GM12878 (cell line): ENCODE results near the gene MEF2D.

ENCODE experiments used
- CTCF ChIP-seq, 3 experiments: IDR thresholded peaks in 2 of 3; conservative IDR thresholded peaks in 1 of 3; 2 replicates each; pipeline ENCODE4 v1.5.1; 2011; ENCODE audit warnings: low read depth in 3 of 3, low read length in 3 of 3, mild to moderate bottlenecking in 3 of 3, control low read depth in 2 of 3, moderate library complexity in 2 of 3, inconsistent platforms in 1 of 3, mixed read lengths in 1 of 3; ENCODE audit not compliant: control insufficient read depth in 2 of 3, insufficient read depth in 1 of 3; ENCODE audit errors: extremely low read depth in 1 of 3
- EP300 ChIP-seq, 2 experiments: fragments of 150-350 bp in 1 of 2; IDR thresholded peaks; 2 replicates each; pipeline ENCODE4 v1.6.1; 2011 to 2012; ENCODE audit warnings: low read depth in 2 of 2, low read length in 2 of 2, borderline replicate concordance in 1 of 2, improper control_type of control experiment in 1 of 2, inconsistent platforms in 1 of 2; ENCODE audit not compliant: control insufficient read depth in 1 of 2
- EZH2 ChIP-seq: IDR thresholded peaks from 2 replicates; pipeline ENCODE4 v1.6.1; 2012; ENCODE audit warnings: low read depth, mild to moderate bottlenecking, control low read depth, inconsistent platforms, low read length, borderline replicate concordance; ENCODE audit not compliant: control insufficient read depth
- MYC ChIP-seq: IDR thresholded peaks from 2 replicates; pipeline ENCODE4 v1.6.1; 2011; ENCODE audit warnings: mild to moderate bottlenecking, low read length, moderate library complexity, inconsistent platforms; ENCODE audit not compliant: insufficient read depth, insufficient replicate concordance, insufficient read length, severe bottlenecking
- NFYB ChIP-seq: IDR thresholded peaks from 2 replicates; pipeline ENCODE4 v1.6.1; 2011; ENCODE audit warnings: low read depth, mild to moderate bottlenecking, low read length, improper control_type of control experiment, moderate library complexity; ENCODE audit not compliant: insufficient read depth
- PML ChIP-seq: IDR thresholded peaks from 2 replicates; pipeline ENCODE4 v1.6.1; 2012; ENCODE audit warnings: low read length, inconsistent platforms
- POLR2A ChIP-seq: IDR thresholded peaks from 2 replicates; pipeline ENCODE4 v1.6.1; 2011; ENCODE audit warnings: low read depth, mild to moderate bottlenecking, low read length
- REST ChIP-seq: IDR thresholded peaks from 2 replicates; pipeline ENCODE4 v1.6.1; 2012; ENCODE audit warnings: mild to moderate bottlenecking, low read depth, low read length
- SP1 ChIP-seq: IDR thresholded peaks from one replicate; pipeline ENCODE4 v1.6.1; 2011; ENCODE audit warnings: low read depth, low read length
- STAT1 ChIP-seq: fragments of 450-650 bp; conservative IDR thresholded peaks from 2 replicates; pipeline ENCODE4 v1.6.1; 2014; ENCODE audit warnings: antibody characterized with exemption, mild to moderate bottlenecking
- YY1 ChIP-seq: IDR thresholded peaks from 2 replicates; pipeline ENCODE4 v1.6.1; 2011; ENCODE audit warnings: low read depth, mild to moderate bottlenecking, low read length
- ZNF274 ChIP-seq: IDR thresholded peaks from one replicate; pipeline ENCODE4 v1.8.0; 2011; ENCODE audit not compliant: insufficient read length, insufficient read depth

GRCh38 chr1:156471496-156472490 lies 28.8 kb downstream of the MEF2D start:
- TF ChIP-seq NFYB (no peak), EZH2 (no peak), POLR2A (no peak), REST (no peak), CTCF (IDR thresholded peaks at IDR 0.05 in 2 of 3, conservative IDR thresholded peaks at IDR 0.05 in 1 of 3; ENCODE audit: control insufficient read depth in 2 of 3, extremely low read depth in 1 of 3, insufficient read depth in 1 of 3, low read depth in 3 of 3, low read length in 3 of 3) (no peak), MYC (no peak), PML (no peak), STAT1 (no peak), ZNF274 (no peak), YY1 (no peak), SP1 (no peak), EP300 (IDR thresholded peaks at IDR 0.05; ENCODE audit: borderline replicate concordance in 1 of 2, control insufficient read depth in 1 of 2, low read depth in 2 of 2, low read length in 2 of 2) (no peak)
